GM10847 (cell line): ENCODE results near the gene TMEM201.

Source experiments
- POLR2A ChIP-seq: IDR thresholded peaks from 2 replicates; pipeline ENCODE4 v1.6.1; 2011; ENCODE audit not compliant: insufficient read length; ENCODE audit errors: extremely low read depth

TMEM201 gene

GRCh38 chr1:9573723-9574122, 15.0 kb upstream of the TMEM201 start:
- no peak for TF ChIP-seq POLR2A

- TF ChIP-seq POLR2A = no peak
These were observed 13.2 kb upstream of the TMEM201 start for GRCh38 chr1:9575486-9575885.

DNA sequence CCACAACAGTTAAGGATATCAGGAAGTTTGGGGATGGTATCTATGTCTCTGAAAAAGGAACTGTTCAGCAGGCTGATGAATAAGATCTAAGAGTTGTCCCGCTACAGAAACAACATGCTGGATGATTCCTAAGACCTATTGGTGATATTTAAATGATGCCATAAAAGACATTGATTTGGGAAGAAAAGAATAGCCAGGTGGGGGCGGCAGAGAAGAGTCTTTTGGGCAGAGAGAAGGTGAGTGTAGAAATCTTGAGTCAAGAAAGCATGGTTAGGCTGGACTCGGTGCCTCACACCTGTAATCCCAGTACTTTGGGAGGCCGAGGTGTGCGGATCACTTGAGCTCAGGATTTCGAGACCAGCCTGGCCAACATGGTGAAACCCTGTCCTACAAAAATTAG, 11.8 kb upstream of the TMEM201 start:
- TF ChIP-seq POLR2A = no peak

DNA sequence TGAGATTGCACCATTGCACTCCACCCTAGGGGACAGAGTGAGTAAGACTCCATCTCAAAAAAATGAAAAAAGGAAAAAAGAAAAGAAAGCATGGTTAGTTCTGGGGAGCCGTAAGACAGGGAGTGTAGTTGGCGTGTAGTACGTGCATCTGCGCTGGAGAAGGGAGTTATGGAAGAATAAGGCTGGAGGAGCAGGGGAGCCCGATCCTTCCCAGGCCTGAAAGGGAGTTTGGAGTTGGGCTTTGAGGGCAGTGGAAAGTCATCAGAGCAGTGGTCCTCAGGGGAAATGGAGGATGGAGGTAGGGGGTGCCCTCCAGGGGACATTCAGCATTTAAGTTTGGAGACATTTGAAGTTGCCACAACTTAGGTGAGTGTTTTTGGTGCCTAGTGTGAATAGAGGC, 11.3 kb upstream of the TMEM201 start:
- TF ChIP-seq POLR2A = no peak

DNA sequence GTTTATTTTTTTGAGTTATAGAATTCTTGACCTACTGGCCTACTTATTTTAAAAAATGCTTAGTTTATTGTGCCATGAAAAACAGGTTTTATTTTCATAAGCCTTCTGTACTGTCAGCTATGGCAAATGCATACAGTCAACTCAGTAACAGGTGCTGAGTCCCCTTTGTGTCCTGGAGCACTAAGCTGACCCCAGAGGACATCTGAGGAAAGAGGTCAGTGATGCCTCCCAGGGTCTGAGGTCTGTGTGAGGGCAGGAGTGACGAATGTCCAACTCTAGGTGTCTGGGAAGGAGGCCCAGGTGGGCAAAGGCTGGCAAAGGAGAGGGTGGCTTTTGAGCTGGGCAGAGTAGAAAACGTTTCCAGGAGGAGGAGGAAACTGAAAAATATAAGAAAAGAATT, 7.8 kb upstream of the TMEM201 start:
- no peak for TF ChIP-seq POLR2A

GRCh38 chr1:9586147-9586766, 2.5 kb upstream of the TMEM201 start:
- no peak for TF ChIP-seq POLR2A

GRCh38 chr1:9589144-9589718, 520 bp downstream of the TMEM201 start:
- no peak for TF ChIP-seq POLR2A

GRCh38 chr1:9589719-9590157, 1.0 kb downstream of the TMEM201 start:
- TF ChIP-seq POLR2A = no peak

DNA sequence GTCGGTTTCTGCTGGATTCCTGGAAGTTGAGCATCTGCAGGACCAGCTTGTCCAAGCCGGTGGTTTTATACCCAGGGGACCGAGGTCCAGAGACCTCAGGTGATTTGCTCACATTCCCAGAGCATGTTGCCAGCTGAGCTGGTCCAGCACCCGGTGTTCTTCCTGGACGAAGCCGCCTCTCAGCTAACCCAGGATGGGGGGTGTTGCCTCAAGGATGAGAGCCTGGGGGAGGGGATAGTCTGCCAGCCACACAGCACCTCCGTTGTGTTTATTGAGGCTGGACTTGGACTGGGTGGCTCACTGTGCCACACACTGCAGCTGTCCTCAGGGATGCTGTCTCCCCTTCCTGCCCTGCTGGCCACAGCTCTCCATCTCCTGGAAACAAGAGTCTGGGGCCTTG, 1.5 kb downstream of the TMEM201 start:
- TF ChIP-seq POLR2A = no peak

DNA sequence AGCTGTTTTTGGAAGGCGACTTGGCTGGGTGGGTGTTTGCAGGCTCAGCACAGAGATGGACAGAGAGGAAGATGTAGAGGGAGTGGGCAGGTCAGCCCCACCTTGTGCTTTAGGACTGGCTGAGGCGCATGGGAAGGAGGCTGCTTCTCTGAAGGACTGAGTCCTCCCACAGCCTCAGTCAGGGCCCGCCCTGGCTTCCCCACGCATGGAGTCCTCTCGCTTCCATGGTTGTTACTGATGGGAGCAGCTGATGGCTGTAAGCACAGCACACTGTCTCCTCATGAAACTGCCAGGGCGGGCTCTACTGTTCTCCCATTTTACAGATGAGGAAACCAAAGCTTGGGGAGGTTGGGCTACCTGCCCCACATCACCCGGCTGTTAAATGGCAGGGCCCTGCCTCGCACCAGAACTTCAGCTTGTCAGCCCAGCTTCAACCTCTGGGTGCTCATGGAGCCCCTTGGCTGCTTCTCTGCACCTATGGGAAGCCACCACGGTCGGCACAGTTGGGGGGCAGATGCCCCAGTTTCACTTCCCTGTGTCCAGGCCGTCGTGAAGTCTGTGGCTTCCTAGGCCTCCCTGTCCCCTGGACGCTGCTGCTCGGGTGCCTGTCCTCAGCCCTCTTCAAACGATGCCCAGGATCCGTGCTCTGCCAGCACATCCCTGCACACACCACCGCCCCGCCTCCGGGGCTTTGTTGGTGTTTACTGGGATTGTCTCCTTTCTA, 2.4 kb downstream of the TMEM201 start:
- TF ChIP-seq POLR2A = no peak

- TF ChIP-seq POLR2A = no peak
These were observed 3.2 kb downstream of the TMEM201 start for GRCh38 chr1:9591669-9592509.

GRCh38 chr1:9592510-9593075, 3.9 kb downstream of the TMEM201 start:
- no peak for TF ChIP-seq POLR2A

DNA sequence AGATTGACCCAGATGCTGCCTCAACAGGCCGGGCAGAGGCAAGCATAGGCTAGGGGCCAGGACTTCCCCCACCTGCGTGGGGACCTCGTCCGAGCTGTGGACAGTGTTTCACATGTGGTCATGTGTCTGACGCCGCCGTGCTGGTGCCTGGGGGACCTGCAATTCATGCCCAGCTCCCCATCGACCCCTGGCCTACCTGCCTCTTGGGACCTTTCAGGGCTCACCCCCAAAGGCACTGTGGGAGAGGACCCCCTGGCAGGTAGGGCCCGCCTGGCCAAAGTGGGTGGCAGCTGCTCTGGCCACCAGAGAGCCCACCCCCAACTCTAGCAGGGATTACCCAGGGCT, 4.4 kb downstream of the TMEM201 start:
- no peak for TF ChIP-seq POLR2A

DNA sequence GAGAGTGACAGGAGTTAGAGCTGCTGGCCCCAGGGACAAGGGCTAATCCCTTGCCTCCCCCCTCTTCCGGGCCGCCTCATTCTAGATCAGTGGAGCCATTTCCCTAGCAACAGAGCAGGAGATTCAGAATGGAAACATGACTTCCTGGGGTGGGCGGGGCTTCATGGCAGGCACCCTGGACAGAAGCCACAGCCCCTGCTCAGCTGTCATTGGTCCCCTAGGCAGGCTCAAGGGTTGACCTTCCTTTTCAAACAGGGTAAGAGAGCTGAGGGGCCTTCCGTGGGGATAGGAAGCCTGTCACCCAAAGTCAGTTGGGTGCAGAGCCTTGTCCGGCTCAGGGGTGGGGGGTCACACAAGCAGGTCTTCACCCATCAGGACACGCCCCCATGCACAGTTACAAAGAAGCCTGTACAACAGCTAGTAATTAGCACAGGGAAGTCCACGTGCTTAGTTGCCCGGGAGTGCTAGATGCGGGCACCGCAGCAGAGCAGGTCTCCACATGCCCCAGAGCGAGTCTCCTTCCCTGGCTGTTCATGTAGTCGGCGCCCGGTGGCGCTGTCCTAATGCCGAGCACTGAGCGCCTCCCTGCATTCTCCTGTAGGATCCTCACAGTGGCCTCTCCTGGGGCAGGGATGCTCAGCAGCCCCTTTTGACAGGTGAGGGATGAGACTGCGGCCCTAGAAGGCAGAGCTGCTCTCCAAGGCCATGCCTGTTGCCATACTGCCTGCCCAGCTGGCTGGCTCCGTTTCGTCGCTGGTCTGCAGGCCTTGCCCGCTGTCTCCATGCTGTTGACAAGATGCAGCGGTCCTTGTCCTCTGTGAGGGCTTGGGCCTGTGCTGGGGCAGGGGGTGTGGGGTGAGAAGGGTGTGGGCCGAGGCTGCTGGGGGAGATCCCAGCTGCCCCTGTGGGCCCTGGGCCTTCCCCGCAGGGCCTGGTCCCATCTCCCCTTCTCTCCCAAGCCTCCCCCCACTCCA, 5.1 kb downstream of the TMEM201 start:
- TF ChIP-seq POLR2A = no peak
